ENCODE measurements around the gene SIGMAR1.

GRCh38 chr9:34651321-34651720 is 13.7 kb upstream of the SIGMAR1 start:
- no peak for TF ChIP-seq CTCF (IDR thresholded peaks at IDR 0.05; ENCODE audit: poor library complexity)
- no peak for TF ChIP-seq EZH2 (IDR thresholded peaks at IDR 0.05; ENCODE audit: borderline replicate concordance)
- TF ChIP-seq EZH2phosphoT487 (IDR thresholded peaks at IDR 0.05; ENCODE audit: low read depth, severe bottlenecking, unreplicated experiment) = no peak
